COLO829 (cell line): ENCODE results near the gene ZNF45.
"Not testable (repeated sequence)": the region's sequence is repeated elsewhere in the genome, so short reads cannot be mapped to it uniquely, and the experiment has no call there.

ENCODE experiments used
- DNase-seq: peaks from one replicate; pipeline ENCODE4 v3.0.0; 2012; ENCODE audit warnings: low spot score

Gene ZNF45

GRCh38 chr19:43934985-43935708 lies at the start of gene ZNF45:
Gene ZNF45 (minus strand): TSS chr19:43935282. CDS start chr19:43922185, 13,097 bp downstream.
- DNase-seq, result peak; percentile 90

GRCh38 chr19:43984687-43985000 lies 49.6 kb upstream of the ZNF45 start:
- DNase-seq, result no peak

- DNase-seq, result peak; percentile 82
Measured at GRCh38 chr19:43983912-43984686, 49.0 kb upstream of the ZNF45 start, which contains the start of gene ZNF155. Gene ZNF155 (plus strand): TSS chr19:43984188. CDS start chr19:43988544, 4,356 bp downstream.

- DNase-seq, result no peak
Measured at GRCh38 chr19:43983544-43983911, 48.4 kb upstream of the ZNF45 start.

- no peak for DNase-seq
Measured at GRCh38 chr19:43976732-43977131, 41.6 kb upstream of the ZNF45 start.

- no peak for DNase-seq
Measured at GRCh38 chr19:43966079-43966694, 31.1 kb upstream of the ZNF45 start.

GRCh38 chr19:43960411-43960810 lies 25.3 kb upstream of the ZNF45 start:
- no peak for DNase-seq

GRCh38 chr19:43957891-43958290 lies 22.8 kb upstream of the ZNF45 start:
- DNase-seq, result no peak

GRCh38 chr19:43956827-43957226 lies 21.7 kb upstream of the ZNF45 start:
- no peak for DNase-seq

- DNase-seq, result peak; percentile 91
Measured at GRCh38 chr19:43950834-43951645, 16.0 kb upstream of the ZNF45 start, which contains the start of gene ZNF221. Gene ZNF221 (plus strand): TSS chr19:43951228. CDS start chr19:43962727, 11,499 bp downstream.

GRCh38 chr19:43949803-43950202 lies 14.7 kb upstream of the ZNF45 start:
- not testable (repeated sequence) for DNase-seq

- DNase-seq, result not testable (repeated sequence)
Measured at GRCh38 chr19:43947412-43947811, 12.3 kb upstream of the ZNF45 start.

- no peak for DNase-seq
Measured at GRCh38 chr19:43941209-43941608, 6.1 kb upstream of the ZNF45 start.

GRCh38 chr19:43940719-43941118 lies 5.6 kb upstream of the ZNF45 start:
- no peak for DNase-seq

- DNase-seq, result no peak
Measured at GRCh38 chr19:43939557-43940260, 4.6 kb upstream of the ZNF45 start.

GRCh38 chr19:43936188-43936587 lies 1.1 kb upstream of the ZNF45 start:
- no peak for DNase-seq

- peak; percentile 15 for DNase-seq
Measured at GRCh38 chr19:43934055-43934984, 762 bp downstream of the ZNF45 start.

- no peak for DNase-seq
Measured at GRCh38 chr19:43928820-43929219, 6.3 kb downstream of the ZNF45 start.

- DNase-seq, result no peak
Measured at GRCh38 chr19:43923875-43924274, 11.2 kb downstream of the ZNF45 start.

GRCh38 chr19:43914051-43914450 lies 21.0 kb downstream of the ZNF45 start:
- no peak for DNase-seq
